Keratinocyte (primary cell): Measurements from ENCODE around the gene S100A13. TPM values are rescaled to one million over a fixed set of nuclear protein-coding genes. Genes with fewer than 3 reads are reported as not detected.

Experiments
- DNase-seq: peaks from one replicate; pipeline ENCODE4 v3.0.0-alpha.2; 2011; ENCODE audit warnings: low read depth, missing footprints, low spot score
- FAIRE-seq: peaks from 2 replicates; lab custom pipeline; 2011; peaks lifted over from hg19 to GRCh38; lab: Jason Lieb, UNC
- H2AFZ ChIP-seq: 2 replicates; pipeline ENCODE4 v1.6.0; 2012; ENCODE audit warnings: low read length, control low read depth, inconsistent platforms; ENCODE audit not compliant: control insufficient read depth
- H3K27ac ChIP-seq: 2 replicates; pipeline ENCODE4 v1.5.1; 2011; ENCODE audit warnings: low read length; ENCODE audit not compliant: control insufficient read depth, insufficient read depth
- H3K27me3 ChIP-seq: 3 replicates; pipeline ENCODE4 v1.6.0; 2011; ENCODE audit warnings: low read length; ENCODE audit not compliant: control insufficient read depth, insufficient read depth; ENCODE audit errors: extremely low read depth
- H3K36me3 ChIP-seq, 2 experiments: 2 replicates in 1 of 2; 3 replicates in 1 of 2; pipeline ENCODE4 v1.5.1; 2011; ENCODE audit warnings: low read length in 2 of 2, mild to moderate bottlenecking in 1 of 2; ENCODE audit not compliant: control insufficient read depth in 2 of 2, insufficient read depth in 2 of 2; ENCODE audit errors: extremely low read depth in 1 of 2
- H3K4me1 ChIP-seq: 3 replicates; pipeline ENCODE4 v1.5.1; 2011; ENCODE audit warnings: low read length; ENCODE audit not compliant: control insufficient read depth, insufficient read depth; ENCODE audit errors: extremely low read depth
- H3K4me2 ChIP-seq: 3 replicates; pipeline ENCODE4 v1.6.0; 2011; ENCODE audit warnings: low read depth, low read length; ENCODE audit not compliant: control insufficient read depth, insufficient read depth; ENCODE audit errors: extremely low read depth
- H3K4me3 ChIP-seq, 3 experiments: fragments of 200-600 bp in 1 of 3; sonication (generic) in 1 of 3; 2 replicates in 2 of 3; 3 replicates in 1 of 3; pipeline ENCODE4 v1.5.1; 2011 to 2016; ENCODE audit warnings: low read length in 3 of 3, mild to moderate bottlenecking in 3 of 3, control low read depth in 2 of 3, inconsistent platforms in 1 of 3, low read depth in 1 of 3, mixed read lengths in 1 of 3, mixed run types in 1 of 3, moderate library complexity in 1 of 3; ENCODE audit not compliant: control insufficient read depth in 2 of 3, insufficient read depth in 2 of 3; ENCODE audit errors: extremely low read depth in 1 of 3
- H3K79me2 ChIP-seq: 2 replicates; pipeline ENCODE4 v1.6.0; 2012; ENCODE audit warnings: low read length; ENCODE audit not compliant: control insufficient read depth, insufficient read depth
- H3K9ac ChIP-seq: 3 replicates; pipeline ENCODE4 v1.6.0; 2011; ENCODE audit warnings: low read length; ENCODE audit not compliant: control insufficient read depth, insufficient read depth; ENCODE audit errors: extremely low read depth
- H3K9me1 ChIP-seq: 3 replicates; pipeline ENCODE4 v1.6.0; 2011; ENCODE audit warnings: low read length; ENCODE audit not compliant: control insufficient read depth, insufficient read depth; ENCODE audit errors: extremely low read depth
- H3K9me3 ChIP-seq: 2 replicates; pipeline ENCODE4 v1.5.1; 2012; ENCODE audit warnings: low read depth, low read length; ENCODE audit not compliant: control insufficient read depth
- H4K20me1 ChIP-seq: 3 replicates; pipeline ENCODE4 v1.6.0; 2011; ENCODE audit warnings: low read length; ENCODE audit not compliant: control insufficient read depth, insufficient read depth; ENCODE audit errors: extremely low read depth
- CTCF ChIP-seq, 3 experiments: IDR thresholded peaks in 1 of 3; conservative IDR thresholded peaks in 1 of 3; optimal IDR thresholded peaks in 1 of 3; 2 replicates in 2 of 3; 3 replicates in 1 of 3; pipeline versions ENCODE3 to v1.5.1; 2011; ENCODE audit warnings: low read length in 3 of 3, mild to moderate bottlenecking in 3 of 3, moderate library complexity in 2 of 3, control low read depth in 1 of 3, inconsistent platforms in 1 of 3; ENCODE audit not compliant: insufficient read depth in 2 of 3; ENCODE audit errors: extremely low read depth in 1 of 3
- EZH2 ChIP-seq: IDR thresholded peaks from one replicate; pipeline ENCODE4 v1.6.1; 2012; ENCODE audit warnings: inconsistent platforms, mild to moderate bottlenecking, low read length, moderate library complexity
- dilution Hi-C: fragments of 300-500 bp; cut with MboI; formaldehyde crosslinking; loops from one replicate; pipeline ENCODE4 v1.7.0; 2020; ENCODE audit warnings: low sequenced_read_pairs; ENCODE audit not compliant: extremely low pct_ligation_motif_present
- polyA plus RNA-seq, 5 experiments: library from polyadenylated mRNA; depleted of rRNA in 3 of 5; stranded (reverse) in 3 of 5; stranded (forward) in 1 of 5; unstranded in 1 of 5; fragments of >200 nt; gene quantifications; 1 replicate in 1 of 5; 2 replicates in 3 of 5; 3 replicates in 1 of 5; pipeline versions ENCODE4 v1.2.1 to v1.2.3, GENCODE V29; 2011 to 2012; ENCODE audit warnings: missing spikeins in 2 of 5, low read depth in 1 of 5, low replicate concordance in 1 of 5

S100A13 gene
- polyA plus RNA-seq, 1 donor (not counting 4 experiments of a cell fraction or from before 2014, with no cell fraction given) = 215 TPM

DNA sequence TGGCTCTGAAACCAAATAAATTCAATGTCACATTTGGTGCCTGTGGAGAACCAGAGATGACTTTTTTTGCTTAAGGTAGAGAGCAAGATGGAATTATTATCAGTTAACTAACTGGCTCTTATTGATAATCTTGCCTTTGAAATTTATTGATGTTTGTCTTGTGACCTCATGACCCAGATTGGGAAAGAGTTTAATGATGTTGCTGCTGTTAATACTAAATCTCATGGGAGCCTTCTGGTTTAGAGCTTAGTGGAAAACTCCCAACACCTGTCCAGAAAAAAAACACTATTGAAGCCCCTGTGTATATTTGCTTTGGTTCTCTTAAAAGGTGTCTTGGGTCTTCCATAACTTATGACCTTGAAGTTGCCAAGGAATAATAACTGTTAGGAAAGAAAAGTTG is 16.5 kb upstream of the S100A13 start:
- H3K79me2 ChIP-seq = peaks cover 20% of the 10 kb centered on the region
- no peak for FAIRE-seq
- peaks cover 30 to 57% of the 10 kb centered on the region in 2 experiments for H3K36me3 ChIP-seq
- no peak overlapping the region for H3K4me2 ChIP-seq
- no peak overlapping the region for H3K9ac ChIP-seq
- no peaks in the 10 kb centered on the region for H3K4me1 ChIP-seq
- no peak overlapping the region for H3K4me3 ChIP-seq
- no peak for DNase-seq
- H3K27me3 ChIP-seq = no peaks in the 10 kb centered on the region
- dilution Hi-C loops = no loop called here
- H3K27ac ChIP-seq = no peak overlapping the region
- H2AFZ ChIP-seq = no peak overlapping the region
- no peak for TF ChIP-seq CTCF (optimal IDR thresholded peaks at IDR 0.05 in 1 of 3, IDR thresholded peaks at IDR 0.05 in 1 of 3, conservative IDR thresholded peaks at IDR 0.05 in 1 of 3; ENCODE audit: extremely low read depth in 1 of 3, insufficient read depth in 2 of 3, low read length in 3 of 3)
- no peak for TF ChIP-seq EZH2
- H4K20me1 ChIP-seq = peaks cover 6% of the 10 kb centered on the region
- no peaks in the 10 kb centered on the region for H3K9me1 ChIP-seq
- H3K9me3 ChIP-seq = no peaks in the 10 kb centered on the region

DNA sequence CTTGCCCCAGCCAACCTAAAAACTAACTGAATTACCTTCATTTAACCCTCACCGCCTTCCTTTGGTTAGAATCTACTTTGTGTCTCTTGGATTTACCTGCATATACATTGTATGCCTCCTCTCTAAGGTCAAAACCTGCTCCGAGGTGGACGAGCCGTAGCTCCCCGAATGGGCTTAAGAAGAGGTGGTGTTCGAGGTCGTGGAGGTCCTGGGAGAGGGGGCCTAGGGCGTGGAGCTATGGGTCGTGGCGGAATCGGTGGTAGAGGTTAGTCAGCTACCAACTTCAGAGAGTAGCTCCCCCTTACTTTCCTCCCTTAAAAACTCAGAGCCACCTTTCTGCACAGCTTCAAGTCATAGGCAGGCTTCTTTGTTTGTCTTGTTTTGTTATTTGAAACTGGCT is 15.8 kb upstream of the S100A13 start:
- Histone ChIP-seq H3K9me1 (no peaks in the 10 kb centered on the region), H3K27me3 (no peaks in the 10 kb centered on the region), H3K4me3 (no peak overlapping the region), H3K27ac (no peak overlapping the region), H3K4me2 (no peak overlapping the region), H2AFZ (no peak overlapping the region), H3K36me3 (peaks cover 34 to 64% of the 10 kb centered on the region in 2 experiments), H3K4me1 (no peaks in the 10 kb centered on the region), H4K20me1 (peaks cover 6% of the 10 kb centered on the region), H3K79me2 (peaks cover 25% of the 10 kb centered on the region), H3K9me3 (no peaks in the 10 kb centered on the region), H3K9ac (no peak overlapping the region)
- no peak for TF ChIP-seq CTCF (optimal IDR thresholded peaks at IDR 0.05 in 1 of 3, IDR thresholded peaks at IDR 0.05 in 1 of 3, conservative IDR thresholded peaks at IDR 0.05 in 1 of 3; ENCODE audit: extremely low read depth in 1 of 3, insufficient read depth in 2 of 3, low read length in 3 of 3)
- TF ChIP-seq EZH2 = no peak
- dilution Hi-C loops = no loop called here
- no peak for FAIRE-seq
- no peak for DNase-seq
